ENCODE results near the gene OR4F6. TPM values are rescaled to one million over a fixed set of nuclear protein-coding genes. Genes with fewer than 3 reads are reported as not detected.
A peak's percentile ranks its signal among the peaks of the same experiment; 100 is the strongest.
"Not testable (repeated sequence)": the region's sequence is repeated elsewhere in the genome, so short reads cannot be mapped to it uniquely, and the experiment has no call there.

OR4F6 gene
- total and polyA plus RNA-seq, 7 donors, result not detected

GRCh38 chr15:101773496-101774100, 29.7 kb upstream of the OR4F6 start:
- no peaks in the 10 kb centered on the region for H3K36me3 ChIP-seq
- intact Hi-C loops (cut with DNase I), result no loop called here
- H3K9me3 ChIP-seq, result no peaks in the 10 kb centered on the region
- no peak overlapping the region for H3K4me3 ChIP-seq
- H3K4me1 ChIP-seq, result no peaks in the 10 kb centered on the region
- no peak for TF ChIP-seq POLR2AphosphoS5 (IDR thresholded peaks at IDR 0.05)
- TF ChIP-seq EP300 (IDR thresholded peaks at IDR 0.05), result no peak
- TF ChIP-seq, protein P1, sequence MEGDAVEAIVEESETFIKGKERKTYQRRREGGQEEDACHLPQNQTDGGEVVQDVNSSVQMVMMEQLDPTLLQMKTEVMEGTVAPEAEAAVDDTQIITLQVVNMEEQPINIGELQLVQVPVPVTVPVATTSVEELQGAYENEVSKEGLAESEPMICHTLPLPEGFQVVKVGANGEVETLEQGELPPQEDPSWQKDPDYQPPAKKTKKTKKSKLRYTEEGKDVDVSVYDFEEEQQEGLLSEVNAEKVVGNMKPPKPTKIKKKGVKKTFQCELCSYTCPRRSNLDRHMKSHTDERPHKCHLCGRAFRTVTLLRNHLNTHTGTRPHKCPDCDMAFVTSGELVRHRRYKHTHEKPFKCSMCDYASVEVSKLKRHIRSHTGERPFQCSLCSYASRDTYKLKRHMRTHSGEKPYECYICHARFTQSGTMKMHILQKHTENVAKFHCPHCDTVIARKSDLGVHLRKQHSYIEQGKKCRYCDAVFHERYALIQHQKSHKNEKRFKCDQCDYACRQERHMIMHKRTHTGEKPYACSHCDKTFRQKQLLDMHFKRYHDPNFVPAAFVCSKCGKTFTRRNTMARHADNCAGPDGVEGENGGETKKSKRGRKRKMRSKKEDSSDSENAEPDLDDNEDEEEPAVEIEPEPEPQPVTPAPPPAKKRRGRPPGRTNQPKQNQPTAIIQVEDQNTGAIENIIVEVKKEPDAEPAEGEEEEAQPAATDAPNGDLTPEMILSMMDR (IDR thresholded peaks at IDR 0.05), result no peak
- no peak for TF ChIP-seq POLR2A (IDR thresholded peaks at IDR 0.05)
- H3K27ac ChIP-seq, result no peak overlapping the region
- 45 to 74% methylated on average over 7 of the region's 7 CpGs for WGBS, 2 donors
- no peak for DNase-seq
- no peaks in the 10 kb centered on the region for H3K27me3 ChIP-seq

DNA sequence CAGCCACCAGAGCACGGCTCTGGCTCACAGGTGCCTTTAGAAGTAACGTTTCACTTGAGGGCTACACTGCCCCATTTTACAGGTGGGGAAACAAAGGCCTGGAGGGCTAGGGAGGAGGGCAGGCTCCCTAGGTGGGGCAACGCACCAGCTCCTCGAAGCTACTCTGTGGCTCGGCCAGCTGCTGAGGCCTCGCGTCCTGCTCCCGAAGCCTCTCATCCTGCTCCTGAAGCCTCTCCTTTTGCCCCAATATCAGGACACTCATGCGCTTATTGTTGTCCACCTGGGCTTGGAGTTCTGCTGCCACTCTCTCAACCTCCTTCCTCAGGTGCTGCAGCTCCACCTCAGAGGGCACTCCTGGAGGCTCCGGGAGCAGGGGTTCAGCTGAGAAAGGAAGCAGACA, 28.2 kb upstream of the OR4F6 start:
- H3K4me1 ChIP-seq, result peaks cover 0 to 6% (median 3%) of the 10 kb centered on the region in 4 donors
- no peak for DNase-seq
- TF ChIP-seq EP300 (IDR thresholded peaks at IDR 0.05) (no peak), POLR2A (IDR thresholded peaks at IDR 0.05) (no peak), POLR2AphosphoS5 (IDR thresholded peaks at IDR 0.05) (no peak)
- TF ChIP-seq, protein P1 (IDR thresholded peaks at IDR 0.05), result no peak
- intact Hi-C loops (cut with DNase I), result no loop called here
- H3K36me3 ChIP-seq, result no peaks in the 10 kb centered on the region
- no peaks in the 10 kb centered on the region for H3K9me3 ChIP-seq
- no peak overlapping the region for H3K27ac ChIP-seq
- WGBS, 2 donors, result 94 to 95% methylated on average over 10 of the region's 10 CpGs
- H3K4me3 ChIP-seq, result no peak overlapping the region
- H3K27me3 ChIP-seq, result no peaks in the 10 kb centered on the region

GRCh38 chr15:101778576-101778975, 24.7 kb upstream of the OR4F6 start:
- H3K36me3 ChIP-seq; DNase-seq; H3K4me1 ChIP-seq; intact Hi-C loops (cut with DNase I); H3K4me3 ChIP-seq; H3K27ac ChIP-seq; H3K27me3 ChIP-seq; H3K9me3 ChIP-seq: not testable (repeated sequence)
- WGBS, 2 donors, result 91 to 92% methylated on average over 10 of the region's 10 CpGs

DNA sequence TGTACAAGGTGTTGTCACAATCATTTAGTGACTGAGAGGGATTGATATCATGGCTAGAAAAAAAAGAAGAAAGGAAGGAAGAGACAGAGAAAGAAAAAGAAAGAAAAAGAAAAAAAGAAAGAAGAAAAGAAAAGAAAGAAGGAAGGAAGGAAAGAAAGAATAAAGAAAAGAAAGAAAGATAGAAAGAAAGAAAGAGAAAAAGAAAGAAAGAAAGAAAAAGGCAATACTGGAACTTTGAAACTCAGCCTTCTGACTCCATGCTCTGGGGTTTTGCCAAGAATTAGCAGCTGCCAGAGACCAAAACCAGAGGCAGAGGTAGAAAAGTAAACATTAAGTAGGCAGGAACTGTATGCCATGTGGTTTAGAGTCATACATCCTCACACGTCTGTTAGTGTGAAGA, 23.1 kb upstream of the OR4F6 start:
- H3K27me3 ChIP-seq; H3K36me3 ChIP-seq; H3K9me3 ChIP-seq; intact Hi-C loops (cut with DNase I); H3K4me3 ChIP-seq; H3K4me1 ChIP-seq; DNase-seq: not testable (repeated sequence)
- peak overlapping the region in 1 of 4 donors; percentile 1 for H3K27ac ChIP-seq
- 0 to 14% methylated on average over 1 of the region's 1 CpG for WGBS, 2 donors
- TF ChIP-seq POLR2AphosphoS5 (IDR thresholded peaks at IDR 0.05), result peak in 1 of 4 donors; percentile 8

DNA sequence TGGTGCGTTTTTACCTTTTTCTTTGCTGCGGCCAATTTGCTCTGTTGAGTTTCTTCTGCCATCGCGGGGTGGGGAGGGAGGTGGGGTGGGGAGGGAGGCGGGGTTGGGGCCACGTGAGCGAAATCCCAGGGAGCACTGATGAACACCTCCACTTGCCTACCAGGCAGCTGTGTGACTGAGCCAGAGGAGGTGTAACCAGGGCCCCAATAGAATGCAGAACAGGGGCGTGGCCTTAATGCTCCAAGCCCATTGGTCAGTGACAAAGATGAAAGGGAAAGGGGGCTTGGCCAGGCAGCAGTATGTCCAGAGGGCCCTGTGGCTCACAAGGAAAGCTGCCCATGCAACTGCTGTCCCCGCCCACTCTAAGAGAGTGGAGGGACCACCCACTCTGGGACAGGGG, 21.4 kb upstream of the OR4F6 start:
- Histone ChIP-seq H3K27ac (no peak overlapping the region), H3K27me3 (peaks cover 0 to 4% (median 0%) of the 10 kb centered on the region in 3 donors), H3K36me3 (no peaks in the 10 kb centered on the region), H3K4me3 (no peak overlapping the region), H3K4me1 (peaks cover 0 to 9% (median 3%) of the 10 kb centered on the region in 4 donors), H3K9me3 (no peaks in the 10 kb centered on the region)
- no peak for DNase-seq
- TF ChIP-seq POLR2AphosphoS5 (IDR thresholded peaks at IDR 0.05), result no peak
- TF ChIP-seq, protein P1 (IDR thresholded peaks at IDR 0.05), result no peak
- TF ChIP-seq POLR2A (IDR thresholded peaks at IDR 0.05), result no peak
- no peak for TF ChIP-seq EP300 (IDR thresholded peaks at IDR 0.05)
- intact Hi-C loops (cut with DNase I), result no loop called here
- 88 to 93% methylated on average over 9 of the region's 9 CpGs for WGBS, 2 donors

GRCh38 chr15:101784644-101785043, 18.7 kb upstream of the OR4F6 start:
- no peak overlapping the region for H3K4me3 ChIP-seq
- intact Hi-C loops (cut with DNase I), result no loop called here
- no peak overlapping the region for H3K27ac ChIP-seq
- TF ChIP-seq EP300 (IDR thresholded peaks at IDR 0.05) (no peak), POLR2A (IDR thresholded peaks at IDR 0.05) (no peak), POLR2AphosphoS5 (IDR thresholded peaks at IDR 0.05) (no peak)
- TF ChIP-seq, protein P1 (IDR thresholded peaks at IDR 0.05), result no peak
- no peak for DNase-seq
- H3K36me3 ChIP-seq, result no peaks in the 10 kb centered on the region
- no peaks in the 10 kb centered on the region for H3K9me3 ChIP-seq
- peaks cover 0 to 7% (median 3%) of the 10 kb centered on the region in 4 donors for H3K4me1 ChIP-seq
- peaks cover 0 to 4% (median 0%) of the 10 kb centered on the region in 3 donors for H3K27me3 ChIP-seq
- 65 to 66% methylated on average over 2 of the region's 2 CpGs for WGBS, 2 donors

- H3K36me3 ChIP-seq; DNase-seq; H3K4me3 ChIP-seq; H3K27me3 ChIP-seq; H3K27ac ChIP-seq; H3K9me3 ChIP-seq; intact Hi-C loops (cut with DNase I); H3K4me1 ChIP-seq: not testable (repeated sequence)
- 81 to 90% methylated on average over 2 of the region's 2 CpGs for WGBS, 2 donors
Observed at GRCh38 chr15:101786422-101786821, 16.9 kb upstream of the OR4F6 start.

GRCh38 chr15:101788001-101788400, 15.3 kb upstream of the OR4F6 start:
- intact Hi-C loops (cut with DNase I); DNase-seq: not testable (repeated sequence)
- WGBS, 2 donors, result 87% methylated on average over 2 of the region's 2 CpGs

More at GRCh38 chr15:101788001-101788400, 15.3 kb upstream of the OR4F6 start:
- not testable (repeated sequence) for H3K36me3 ChIP-seq, H3K27ac ChIP-seq, H3K4me3 ChIP-seq, H3K27me3 ChIP-seq, H3K9me3 ChIP-seq, H3K4me1 ChIP-seq
